DND-41 (cell line): ENCODE measurements around the gene GRIK3.

Experiments used
- ATAC-seq: fragments of 200-7000 bp; cut with Tn5 transposase; 3 replicates; pipeline ENCODE4 v1.9.1; 2021; ENCODE audit warnings: low read depth; ENCODE audit not compliant: insufficient read depth
- DNase-seq: peaks from one replicate; pipeline ENCODE4 v3.0.0-alpha.2; 2020
- H2AFZ ChIP-seq: 2 replicates; pipeline ENCODE4 v1.6.0; 2012; ENCODE audit warnings: low read depth, low read length
- H3K27ac ChIP-seq: 2 replicates; pipeline ENCODE4 v1.5.1; 2012; ENCODE audit warnings: low read length, inconsistent platforms
- H3K27me3 ChIP-seq: fragments of 200-600 bp; sonication (generic); 2 replicates; pipeline ENCODE4 v1.6.0; 2012; ENCODE audit warnings: low read length, mild to moderate bottlenecking, inconsistent platforms; ENCODE audit not compliant: insufficient read depth, poor library complexity
- H3K36me3 ChIP-seq: 2 replicates; pipeline ENCODE4 v1.5.1; 2012; ENCODE audit warnings: low read length, inconsistent platforms; ENCODE audit not compliant: insufficient read depth
- H3K4me1 ChIP-seq: 2 replicates; pipeline ENCODE4 v1.5.1; 2012; ENCODE audit warnings: mild to moderate bottlenecking, low read length; ENCODE audit not compliant: insufficient read depth
- H3K4me2 ChIP-seq: 2 replicates; pipeline ENCODE4 v1.6.0; 2012; ENCODE audit warnings: mild to moderate bottlenecking, moderate library complexity, low read length, inconsistent platforms; ENCODE audit not compliant: insufficient read depth
- H3K4me3 ChIP-seq, 2 experiments: fragments of 200-600 bp in 1 of 2; shearing (Covaris generic) in 1 of 2; 2 replicates each; pipeline ENCODE4 v1.5.1; 2012 to 2016; ENCODE audit warnings: inconsistent platforms in 2 of 2, low read length in 2 of 2, mild to moderate bottlenecking in 2 of 2, low read depth in 1 of 2, moderate library complexity in 1 of 2
- H3K79me2 ChIP-seq: 2 replicates; pipeline ENCODE4 v1.6.0; 2012; ENCODE audit warnings: low read length, inconsistent platforms; ENCODE audit not compliant: insufficient read depth
- H3K9ac ChIP-seq: 2 replicates; pipeline ENCODE4 v1.6.0; 2012; ENCODE audit warnings: low read depth, mild to moderate bottlenecking, inconsistent platforms, low read length, moderate library complexity
- H3K9me3 ChIP-seq: 2 replicates; pipeline ENCODE4 v1.5.1; 2012; ENCODE audit warnings: low read length, moderate library complexity, mild to moderate bottlenecking, inconsistent platforms; ENCODE audit not compliant: insufficient read depth, severe bottlenecking
- H4K20me1 ChIP-seq: 2 replicates; pipeline ENCODE4 v1.6.0; 2012; ENCODE audit warnings: low read length; ENCODE audit not compliant: insufficient read depth
- CTCF ChIP-seq: IDR thresholded peaks from 2 replicates; pipeline ENCODE4 v1.5.1; 2012; ENCODE audit warnings: borderline replicate concordance, low read length, moderate library complexity, mild to moderate bottlenecking; ENCODE audit not compliant: poor library complexity, severe bottlenecking; ENCODE audit errors: extremely low read depth
- EZH2 ChIP-seq: IDR thresholded peaks from 3 replicates; pipeline ENCODE4 v1.6.1; 2012; ENCODE audit warnings: borderline replicate concordance, low read depth, mild to moderate bottlenecking, moderate library complexity, low read length, inconsistent platforms; ENCODE audit not compliant: severe bottlenecking

Gene GRIK3

DNA sequence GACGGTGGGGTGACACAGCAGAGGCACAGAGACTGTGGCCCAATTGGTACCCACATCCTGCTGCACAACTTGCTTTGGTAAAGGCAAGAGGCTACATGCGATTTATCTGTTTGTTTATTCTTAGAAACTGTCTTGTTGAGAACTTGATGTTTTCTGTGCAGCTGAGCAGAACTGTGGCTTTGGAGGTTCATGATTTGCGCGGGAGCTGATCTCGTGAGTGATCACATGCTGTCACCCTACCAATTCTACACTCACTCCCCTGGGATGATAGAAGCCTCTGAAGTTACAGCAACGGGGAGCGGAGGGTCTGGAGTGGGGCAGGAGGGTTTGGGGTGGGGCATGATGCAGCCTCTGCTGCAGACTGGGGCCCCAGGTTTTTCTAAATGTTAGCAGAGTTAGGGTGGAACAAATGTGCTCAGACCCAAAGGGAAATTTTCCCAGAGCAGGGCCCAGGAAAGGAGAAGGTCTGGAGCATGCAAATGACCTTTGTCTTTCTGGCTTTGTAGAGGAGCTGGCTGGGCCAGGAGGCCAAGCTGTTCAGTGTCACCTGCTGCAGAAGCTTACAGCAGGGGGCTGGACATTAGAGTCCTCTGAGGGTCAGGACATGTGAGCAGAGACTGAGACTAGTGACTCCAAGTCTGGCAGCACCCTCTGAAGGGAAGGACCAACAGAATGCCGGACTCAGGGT, 83.6 kb downstream of the GRIK3 start:
- ATAC-seq (peak; percentile 12; the same call in 1 of the 3 replicates), DNase-seq (peak; percentile 7)
- Histone ChIP-seq H3K9ac (no peak overlapping the region), H4K20me1 (peaks cover 7% of the 10 kb centered on the region; the same call in 1 of the 2 replicates), H3K27ac (no peak overlapping the region; the same call in 1 of the 2 replicates), H3K27me3 (peaks cover 6% of the 10 kb centered on the region), H3K4me3 (no peak overlapping the region), H3K4me1 (no peaks in the 10 kb centered on the region), H3K36me3 (no peaks in the 10 kb centered on the region), H2AFZ (no peak overlapping the region), H3K4me2 (no peak overlapping the region), H3K9me3 (no peaks in the 10 kb centered on the region), H3K79me2 (no peaks in the 10 kb centered on the region)
- no peak for TF ChIP-seq EZH2

GRCh38 chr1:36948606-36949005, 85.7 kb downstream of the GRIK3 start:
- DNase-seq (no peak), ATAC-seq (no peak)
- no peaks in the 10 kb centered on the region for H3K9me3 ChIP-seq
- no peak overlapping the region for H2AFZ ChIP-seq
- H3K36me3 ChIP-seq, result no peaks in the 10 kb centered on the region
- no peak overlapping the region for H3K4me3 ChIP-seq
- TF ChIP-seq CTCF, result no peak
- no peak for TF ChIP-seq EZH2
- H4K20me1 ChIP-seq, result peaks cover 7% of the 10 kb centered on the region
- H3K79me2 ChIP-seq, result no peaks in the 10 kb centered on the region
- no peaks in the 10 kb centered on the region for H3K4me1 ChIP-seq
- H3K4me2 ChIP-seq, result no peak overlapping the region
- H3K9ac ChIP-seq, result no peak overlapping the region
- peaks cover 4% of the 10 kb centered on the region for H3K27me3 ChIP-seq
- H3K27ac ChIP-seq, result no peak overlapping the region

- Histone ChIP-seq H3K27ac (no peak overlapping the region), H3K9ac (no peak overlapping the region), H3K79me2 (no peaks in the 10 kb centered on the region), H3K27me3 (peaks cover 2% of the 10 kb centered on the region), H3K4me3 (no peak overlapping the region), H3K9me3 (no peaks in the 10 kb centered on the region), H4K20me1 (peaks cover 2% of the 10 kb centered on the region; the same call in 1 of the 2 replicates), H3K4me1 (no peaks in the 10 kb centered on the region), H3K4me2 (no peak overlapping the region), H3K36me3 (no peaks in the 10 kb centered on the region), H2AFZ (no peak overlapping the region)
- TF ChIP-seq EZH2, result no peak
- TF ChIP-seq CTCF, result no peak
- ATAC-seq, result no peak
- no peak for DNase-seq
Measured at GRCh38 chr1:36948147-36948546, 86.2 kb downstream of the GRIK3 start.

DNA sequence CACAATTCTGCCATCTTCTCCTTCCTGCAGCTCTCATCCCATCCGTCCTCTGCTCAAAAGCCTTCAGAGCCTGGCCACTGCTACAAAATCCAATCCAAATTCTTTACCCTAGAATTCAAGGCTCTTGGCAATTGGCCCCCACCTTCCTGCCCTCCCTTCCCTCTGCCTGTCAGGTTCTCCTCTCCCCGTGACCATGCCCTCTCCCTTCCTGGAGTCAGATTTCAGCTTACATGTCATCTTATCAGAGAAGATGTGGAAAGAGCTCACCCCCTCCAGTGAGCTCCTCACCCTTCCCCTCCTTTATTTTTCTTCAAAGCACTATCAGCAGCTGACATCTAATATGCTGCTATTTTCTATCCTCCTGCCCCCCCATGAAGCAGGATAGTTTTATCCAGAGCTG, 86.9 kb downstream of the GRIK3 start:
- Histone ChIP-seq H2AFZ (no peak overlapping the region), H3K4me2 (no peak overlapping the region), H3K4me1 (no peaks in the 10 kb centered on the region)

More for the DNA sequence above, 86.9 kb downstream of the GRIK3 start:
- ATAC-seq (no peak), DNase-seq (no peak)
- H3K9ac ChIP-seq, result no peak overlapping the region
- no peaks in the 10 kb centered on the region; the same call in 1 of the 2 replicates for H4K20me1 ChIP-seq
- TF ChIP-seq CTCF (no peak), EZH2 (no peak)
- H3K27ac ChIP-seq, result no peak overlapping the region
- H3K79me2 ChIP-seq, result no peaks in the 10 kb centered on the region
- H3K27me3 ChIP-seq, result no peaks in the 10 kb centered on the region
- H3K36me3 ChIP-seq, result no peaks in the 10 kb centered on the region
- no peaks in the 10 kb centered on the region for H3K9me3 ChIP-seq
- H3K4me3 ChIP-seq, result no peak overlapping the region
